NCI-H1048 (cell line): Measurements from ENCODE around the gene SPTBN5.

Source experiments
- DNase-seq: peaks from one replicate; lab custom pipeline; 2025; lab: John Stamatoyannopoulos, UW

The SPTBN5 gene

DNA sequence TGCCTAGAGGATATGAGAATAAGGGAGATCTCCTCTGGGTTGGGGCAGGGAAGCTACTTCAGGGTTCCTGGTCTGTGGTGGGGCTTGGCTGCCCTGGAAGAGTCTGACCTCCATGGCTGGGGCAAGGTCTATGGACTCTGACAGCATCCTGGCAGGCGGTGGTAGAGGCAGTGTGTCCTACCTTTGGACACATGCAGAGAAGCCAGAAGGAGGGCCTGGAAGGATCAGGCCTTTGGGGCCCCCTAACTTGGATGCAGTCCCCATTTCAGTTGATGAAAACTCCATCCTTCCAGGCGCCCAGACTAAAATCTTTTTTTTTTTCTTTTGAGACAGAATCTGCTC, 10.4 kb downstream of the SPTBN5 start:
- DNase-seq = no peak

DNA sequence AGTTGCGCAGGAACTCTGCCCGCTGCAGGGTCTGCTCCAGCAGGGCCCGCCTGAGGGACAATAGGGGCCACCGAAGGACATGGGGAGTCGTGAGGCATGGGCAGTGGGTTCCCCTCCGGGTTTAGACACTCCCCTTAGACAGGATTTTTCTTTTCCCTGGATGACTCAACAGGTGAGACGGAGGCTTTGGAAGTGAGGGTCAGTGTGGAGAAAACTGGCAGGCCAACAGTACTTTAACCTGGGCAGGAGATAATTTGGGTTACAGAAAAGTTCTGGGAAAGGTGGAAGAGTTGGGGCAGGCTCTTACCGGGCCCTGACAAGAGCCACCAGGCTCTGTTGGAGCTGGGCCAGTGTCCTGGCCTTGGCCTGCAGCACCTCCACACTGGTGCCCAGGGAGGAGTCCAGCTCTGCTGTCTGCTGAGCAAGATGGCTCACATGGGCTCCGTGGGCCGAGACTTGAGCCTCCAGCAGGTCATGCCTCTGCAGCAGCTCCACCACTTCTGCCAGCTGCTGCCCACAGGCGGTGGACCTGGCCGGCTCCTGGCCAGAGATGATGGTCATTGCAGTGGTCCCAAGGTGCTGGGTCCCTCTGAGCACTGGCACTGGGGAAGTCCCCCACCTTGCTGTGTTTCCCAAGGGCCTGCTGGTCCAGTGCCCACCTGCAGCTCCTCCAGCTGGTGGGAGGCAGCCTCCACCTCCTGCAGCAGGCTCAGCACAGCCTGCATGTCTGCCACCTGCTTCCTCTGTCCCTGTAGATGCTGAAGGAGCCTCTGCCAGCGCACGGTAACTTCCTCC, 11.0 kb downstream of the SPTBN5 start:
- DNase-seq = no peak

DNA sequence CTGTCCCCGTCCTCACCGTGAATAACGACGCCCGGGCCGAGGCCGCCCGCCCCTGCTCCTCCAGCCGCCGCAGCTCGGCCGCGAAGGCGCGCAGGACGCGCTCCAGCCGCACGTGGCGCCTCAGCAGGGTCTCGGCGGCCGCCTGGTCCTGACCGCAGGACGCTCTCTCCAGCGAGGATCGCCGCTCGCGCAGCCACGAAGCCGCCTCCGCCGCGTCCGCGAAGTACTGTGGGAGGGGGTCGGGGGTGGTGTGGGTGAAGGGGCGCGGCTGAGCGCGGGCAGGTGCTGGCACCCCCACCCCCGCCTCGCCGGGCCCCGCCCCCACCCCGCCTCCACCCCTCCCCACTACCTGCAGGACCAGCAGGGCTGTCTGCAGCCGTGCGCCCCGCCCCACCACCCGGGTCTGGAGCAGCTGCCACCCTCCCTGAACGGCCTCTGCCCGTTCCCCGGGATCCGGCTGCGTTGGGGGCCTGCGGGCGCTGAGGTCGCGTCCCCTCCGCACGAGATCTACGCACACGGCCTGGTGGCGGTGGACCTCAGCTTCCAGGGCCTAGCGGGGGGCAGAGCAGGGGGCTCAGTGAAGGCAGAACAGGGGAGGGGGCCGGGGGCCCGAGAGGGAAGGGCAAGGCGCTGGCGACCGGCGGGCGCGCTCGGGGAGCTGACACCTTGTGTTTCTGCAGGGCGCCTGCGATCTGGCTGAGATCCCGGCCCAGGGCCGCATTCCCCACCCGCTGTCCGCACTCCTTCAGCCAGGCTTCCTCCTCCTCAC, 11.7 kb downstream of the SPTBN5 start:
- no peak for DNase-seq

DNA sequence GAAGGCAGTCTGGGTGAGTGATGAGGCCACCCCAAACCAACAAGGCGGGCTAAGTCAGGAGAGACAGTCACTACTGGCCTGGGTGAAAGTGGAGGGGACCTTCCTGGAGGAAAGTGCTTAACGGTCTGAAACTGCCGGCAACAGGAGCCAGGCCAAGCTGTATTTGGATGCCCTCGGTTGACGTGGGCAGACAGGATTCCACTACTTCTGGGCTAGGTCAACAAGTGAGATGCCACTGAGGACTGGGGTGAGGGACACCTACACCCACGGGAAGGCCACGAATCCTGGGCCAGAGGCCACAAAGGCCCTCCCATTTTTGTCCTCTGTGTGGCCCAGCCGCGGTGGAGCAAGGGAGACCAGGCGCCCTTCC, 12.3 kb downstream of the SPTBN5 start:
- no peak for DNase-seq

DNA sequence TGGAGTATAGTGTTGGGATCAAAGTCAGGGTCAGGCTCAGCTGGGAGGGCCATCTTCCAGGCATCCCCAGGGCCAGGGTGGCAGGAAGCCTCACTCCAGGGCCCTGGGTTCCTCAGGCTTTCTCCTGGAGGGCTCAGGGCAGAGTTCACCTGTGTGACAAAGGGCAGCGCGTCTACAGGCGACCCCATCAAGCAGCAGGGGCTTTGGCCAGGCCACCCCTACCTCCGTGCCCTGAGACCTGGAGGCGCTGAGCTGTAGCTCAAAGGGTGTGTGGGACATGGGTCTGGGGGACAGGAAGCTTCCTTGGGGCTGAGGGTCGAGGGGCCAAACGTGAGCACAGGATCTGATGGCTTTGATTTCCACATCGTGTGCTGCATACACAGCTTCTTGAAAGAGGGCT, 12.8 kb downstream of the SPTBN5 start:
- DNase-seq = no peak

DNA sequence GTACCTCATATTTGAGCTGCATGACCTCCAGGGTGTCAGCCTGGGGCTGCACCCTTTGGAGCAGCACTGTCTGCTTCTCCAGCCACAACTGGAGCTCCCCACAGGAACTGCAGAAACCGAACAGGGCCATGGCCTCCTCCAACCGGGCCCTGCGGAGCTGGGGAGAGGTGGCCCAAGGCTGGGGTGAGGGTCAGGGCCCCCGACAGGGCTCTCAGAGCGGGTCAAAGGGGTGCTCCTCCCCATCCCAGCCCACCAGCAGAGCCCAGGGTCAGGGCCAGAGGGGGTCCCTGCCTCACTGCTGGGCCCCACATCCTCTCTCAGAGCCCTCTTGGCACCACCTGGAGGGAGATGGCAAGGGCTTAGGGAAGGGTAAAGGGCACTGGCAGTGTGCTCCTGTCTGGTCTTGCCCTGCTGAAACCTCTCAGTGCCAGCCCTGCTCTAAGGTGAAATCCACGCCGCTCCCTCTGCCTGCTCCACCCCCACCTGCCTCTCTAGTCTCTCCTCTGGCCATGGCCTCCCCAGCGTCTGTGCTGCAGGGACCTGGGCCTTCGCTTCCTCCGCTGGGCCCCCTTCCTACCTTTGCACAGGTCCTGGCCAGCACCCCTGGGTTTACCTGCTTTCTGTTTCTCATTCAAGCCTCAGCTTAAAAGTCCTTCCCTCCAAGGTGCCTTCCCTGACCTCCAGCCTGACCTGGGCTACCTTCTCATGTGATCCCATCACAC, 13.5 kb downstream of the SPTBN5 start:
- no peak for DNase-seq

DNA sequence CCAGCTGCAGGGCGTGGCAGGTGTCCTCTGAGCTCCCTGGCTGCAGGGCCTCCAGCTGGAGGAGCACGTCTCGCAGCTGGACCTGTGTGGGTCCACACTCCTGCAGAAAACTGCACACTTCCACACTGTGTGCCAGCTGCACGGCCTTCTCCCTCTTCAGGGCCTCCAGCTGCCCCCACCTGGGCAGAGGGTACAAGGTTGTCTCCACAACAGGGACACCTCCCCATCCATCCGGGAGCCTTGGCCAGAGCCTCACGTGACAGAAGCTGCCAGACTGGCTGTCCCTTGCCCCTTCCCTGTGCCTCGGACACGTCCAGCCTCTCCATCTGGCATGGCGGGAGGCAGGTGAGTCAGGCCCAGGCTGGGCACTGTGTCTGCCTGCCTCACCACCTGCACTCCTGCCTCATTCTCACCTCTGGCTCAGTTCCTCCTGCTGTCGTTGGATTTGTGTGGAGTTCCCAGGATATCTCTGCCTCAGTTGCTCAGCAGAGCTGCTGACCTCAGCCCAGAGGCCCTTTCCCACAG, 14.5 kb downstream of the SPTBN5 start:
- DNase-seq = no peak

DNA sequence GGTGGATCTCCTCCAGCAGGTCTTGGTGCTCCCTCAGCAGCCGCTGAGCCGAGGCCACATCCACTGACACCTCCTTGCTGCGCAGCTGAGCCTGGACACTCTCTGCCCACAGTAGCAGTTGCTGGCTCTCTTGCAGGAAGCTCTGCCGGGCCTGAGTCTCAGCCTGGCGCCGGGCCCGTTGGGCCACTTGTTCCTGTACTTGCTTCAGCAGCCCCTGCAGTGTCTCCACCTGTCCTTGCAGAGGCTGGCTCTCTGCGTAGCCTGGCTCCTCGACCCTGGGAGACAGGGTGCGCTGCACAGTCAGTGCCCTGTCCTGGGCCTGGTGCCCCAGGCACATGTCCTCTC, 15.5 kb downstream of the SPTBN5 start:
- no peak for DNase-seq

DNA sequence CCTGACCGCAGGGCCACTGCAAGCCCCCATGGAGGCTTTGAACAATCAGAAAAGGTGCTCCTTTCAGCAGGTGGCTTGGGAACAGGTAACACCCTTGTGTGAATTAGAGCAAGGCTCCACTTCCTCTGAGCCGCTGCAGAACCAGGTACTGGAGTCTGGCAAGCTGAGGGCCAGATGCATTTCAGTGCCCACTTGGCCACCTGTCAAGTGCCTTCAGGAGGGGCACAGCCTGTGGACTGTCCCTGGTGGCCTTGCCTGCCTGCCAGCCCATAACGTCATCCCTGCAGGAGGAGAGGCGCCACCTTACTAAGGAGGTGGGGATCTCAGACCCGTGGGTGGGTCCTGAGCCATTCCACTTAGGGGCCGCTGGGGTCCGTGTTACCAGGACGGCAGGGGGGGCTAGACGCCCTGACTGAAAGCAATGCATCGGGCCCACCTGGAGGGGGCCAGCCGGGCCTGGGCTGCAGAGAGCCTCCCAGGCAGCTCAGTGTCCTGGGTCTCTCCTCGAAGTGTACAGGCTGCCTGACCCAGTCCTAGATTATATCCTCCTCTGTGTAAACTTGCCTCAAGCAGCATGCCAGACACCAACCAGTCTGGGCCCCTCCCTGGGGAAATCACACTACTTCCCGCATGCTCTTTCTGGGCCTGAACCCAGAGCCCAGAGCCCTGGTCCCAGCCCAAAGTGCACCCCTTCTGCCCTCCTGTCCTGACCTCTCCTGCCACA, 16.1 kb downstream of the SPTBN5 start:
- no peak for DNase-seq

DNA sequence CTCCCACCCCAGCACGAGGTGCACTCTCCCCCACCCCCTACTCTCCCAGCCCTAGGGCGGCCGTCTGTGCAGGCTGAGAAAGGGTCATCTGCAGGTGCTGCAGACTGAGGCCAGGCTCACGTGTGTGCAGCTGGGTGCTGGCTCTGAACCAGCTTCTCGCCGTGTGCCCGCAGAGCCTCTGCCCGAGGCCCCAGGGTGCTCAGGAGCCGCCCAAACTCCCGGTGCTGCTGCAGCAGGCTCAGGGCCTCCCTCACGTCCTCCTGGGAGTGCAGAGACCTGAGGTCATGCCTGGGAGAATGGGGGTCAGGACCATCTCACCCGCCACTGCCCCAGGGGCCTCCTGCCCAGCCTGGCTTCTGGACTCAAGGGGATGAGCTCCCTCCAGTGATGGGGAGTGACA, 17.2 kb downstream of the SPTBN5 start:
- DNase-seq = no peak

DNA sequence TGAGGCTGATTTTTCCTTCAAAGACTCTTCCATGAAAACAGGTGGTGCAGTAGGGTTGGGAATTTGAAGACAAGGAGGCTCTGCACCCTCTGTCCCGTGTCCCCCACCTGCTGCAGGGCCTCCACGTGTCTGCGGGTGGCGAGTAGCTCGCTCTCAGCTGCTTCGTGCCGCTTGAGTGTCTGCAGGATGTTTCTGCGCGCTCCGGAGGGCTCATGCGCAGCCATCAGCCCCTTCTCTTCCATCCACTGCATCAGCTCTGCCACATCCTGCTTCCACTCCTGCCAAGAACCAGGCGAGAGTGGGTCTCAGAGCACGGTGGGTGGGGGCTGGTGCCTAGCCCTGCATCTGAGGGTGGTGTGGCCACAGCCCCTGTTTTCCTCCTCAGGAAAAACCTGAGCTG, 17.8 kb downstream of the SPTBN5 start:
- no peak for DNase-seq

DNA sequence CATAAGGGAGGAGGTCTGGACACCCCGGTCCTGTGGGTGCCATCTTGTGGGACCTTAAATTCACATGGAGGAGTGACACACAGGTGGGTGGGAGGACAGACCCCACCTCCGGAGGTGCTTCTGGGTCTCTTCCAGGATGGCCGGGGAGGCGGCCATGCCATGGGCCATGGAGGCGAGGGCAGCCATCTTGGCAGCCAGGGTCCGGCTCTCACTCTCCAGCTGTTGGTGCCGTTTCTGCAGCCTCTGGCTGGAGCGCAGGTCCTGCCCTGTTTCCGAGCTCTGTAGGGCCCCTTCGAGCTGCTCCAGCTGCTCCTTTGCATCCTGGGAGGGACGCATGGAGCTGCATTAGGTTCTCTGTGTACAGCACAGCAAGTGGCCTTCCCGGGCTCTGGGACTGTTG, 19.1 kb downstream of the SPTBN5 start:
- DNase-seq = no peak

DNA sequence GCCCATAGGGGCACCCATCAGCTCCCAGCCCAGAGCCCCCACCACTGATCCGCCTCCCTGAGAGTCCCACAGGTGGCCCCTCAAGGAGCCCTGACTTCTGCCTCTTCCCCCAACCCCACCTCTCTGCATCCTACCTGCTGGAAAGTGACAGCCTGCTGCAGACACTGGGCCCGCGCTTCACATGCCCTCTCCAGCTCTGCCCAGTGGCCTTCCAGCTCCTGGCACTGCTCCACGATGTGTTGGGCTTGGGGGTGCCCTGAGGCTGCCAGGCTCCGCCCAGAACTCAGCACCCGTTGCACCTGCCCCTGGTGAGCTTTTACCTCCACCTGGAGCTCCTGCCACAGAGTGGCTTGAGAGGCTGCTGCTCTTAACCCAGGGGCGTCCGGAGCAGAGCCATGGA, 20.1 kb downstream of the SPTBN5 start:
- DNase-seq = no peak

DNA sequence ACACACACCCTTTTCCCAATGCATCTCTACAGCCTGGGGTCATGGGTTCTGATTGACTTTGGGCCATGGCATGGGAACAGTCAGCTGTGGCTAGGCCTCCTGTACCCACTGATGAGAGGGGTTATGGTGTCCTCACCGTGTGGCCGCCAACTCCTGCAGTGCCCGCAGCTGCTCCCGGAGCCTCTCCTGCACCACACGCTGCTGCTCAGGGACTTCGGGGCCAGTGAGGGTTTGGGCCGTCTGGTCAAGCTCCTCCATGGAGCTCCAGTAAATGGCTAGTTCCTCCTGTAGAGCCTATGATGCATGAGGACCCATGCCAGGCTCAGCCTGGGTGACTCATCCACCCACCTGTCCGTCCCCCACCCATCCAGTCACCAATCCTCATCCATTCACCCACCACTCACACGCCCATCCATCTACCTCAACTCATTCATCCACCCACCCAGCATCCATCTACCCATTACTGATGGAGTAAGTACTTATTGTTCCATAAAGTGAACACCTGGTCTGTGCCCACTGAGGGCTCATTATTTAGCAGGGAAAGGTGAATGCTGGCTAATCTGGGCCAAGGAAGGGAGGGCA, 21.6 kb downstream of the SPTBN5 start:
- DNase-seq = no peak

DNA sequence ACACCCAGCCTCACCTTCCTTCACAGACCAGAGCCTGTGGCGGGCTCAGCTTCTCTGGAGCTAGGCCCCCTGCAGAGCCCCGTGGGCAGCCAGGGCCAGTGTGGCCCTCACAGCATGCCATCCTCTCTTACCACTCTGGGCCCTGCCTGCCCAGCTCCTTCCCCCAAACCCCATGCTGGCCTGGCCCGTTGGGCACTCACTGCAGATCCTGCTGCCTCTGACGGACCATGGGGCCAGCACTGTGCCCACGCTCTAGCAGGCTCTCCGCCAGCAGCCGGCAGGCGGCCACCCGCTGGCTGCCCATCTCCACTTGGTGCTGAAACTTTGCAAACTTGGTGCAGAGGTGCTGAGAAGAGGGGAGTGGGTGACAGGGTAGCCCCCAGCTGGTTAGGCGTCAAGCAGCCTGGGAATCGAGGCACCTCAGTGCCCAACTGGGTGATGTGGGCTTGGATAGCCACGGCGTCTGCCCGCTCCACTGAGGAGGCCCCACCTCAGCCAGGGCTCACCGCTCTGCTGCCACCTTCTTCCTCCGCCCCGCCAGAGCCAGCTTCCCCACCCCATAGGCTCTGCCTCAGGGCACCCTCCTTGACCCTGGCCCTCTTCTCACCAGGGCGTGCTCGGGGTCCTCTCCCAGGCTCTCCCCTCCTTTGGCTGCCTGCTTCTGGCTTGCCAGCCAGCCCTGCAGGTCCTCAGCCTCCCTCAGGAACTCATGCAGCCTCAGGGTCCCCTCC, 22.5 kb downstream of the SPTBN5 start:
- no peak for DNase-seq

DNA sequence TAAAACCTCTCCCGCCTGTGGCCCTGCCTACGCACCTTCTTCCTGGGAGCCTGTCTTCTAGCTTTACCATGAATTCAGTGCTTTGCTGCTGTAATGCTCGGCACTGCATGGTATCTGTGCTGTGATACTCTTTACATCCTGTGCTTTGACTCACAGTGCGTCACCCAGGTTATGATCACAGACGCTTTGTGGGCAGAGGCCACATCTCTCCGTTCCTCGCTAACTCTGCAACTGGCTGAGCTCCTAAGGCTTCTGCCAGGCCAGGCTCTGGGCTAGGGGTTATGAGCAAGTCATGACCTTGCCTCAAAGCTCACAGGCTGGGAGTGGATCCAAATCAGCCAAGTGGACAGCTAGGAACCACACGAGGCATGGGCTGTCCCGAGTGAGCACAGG, 23.2 kb downstream of the SPTBN5 start:
- DNase-seq = no peak

DNA sequence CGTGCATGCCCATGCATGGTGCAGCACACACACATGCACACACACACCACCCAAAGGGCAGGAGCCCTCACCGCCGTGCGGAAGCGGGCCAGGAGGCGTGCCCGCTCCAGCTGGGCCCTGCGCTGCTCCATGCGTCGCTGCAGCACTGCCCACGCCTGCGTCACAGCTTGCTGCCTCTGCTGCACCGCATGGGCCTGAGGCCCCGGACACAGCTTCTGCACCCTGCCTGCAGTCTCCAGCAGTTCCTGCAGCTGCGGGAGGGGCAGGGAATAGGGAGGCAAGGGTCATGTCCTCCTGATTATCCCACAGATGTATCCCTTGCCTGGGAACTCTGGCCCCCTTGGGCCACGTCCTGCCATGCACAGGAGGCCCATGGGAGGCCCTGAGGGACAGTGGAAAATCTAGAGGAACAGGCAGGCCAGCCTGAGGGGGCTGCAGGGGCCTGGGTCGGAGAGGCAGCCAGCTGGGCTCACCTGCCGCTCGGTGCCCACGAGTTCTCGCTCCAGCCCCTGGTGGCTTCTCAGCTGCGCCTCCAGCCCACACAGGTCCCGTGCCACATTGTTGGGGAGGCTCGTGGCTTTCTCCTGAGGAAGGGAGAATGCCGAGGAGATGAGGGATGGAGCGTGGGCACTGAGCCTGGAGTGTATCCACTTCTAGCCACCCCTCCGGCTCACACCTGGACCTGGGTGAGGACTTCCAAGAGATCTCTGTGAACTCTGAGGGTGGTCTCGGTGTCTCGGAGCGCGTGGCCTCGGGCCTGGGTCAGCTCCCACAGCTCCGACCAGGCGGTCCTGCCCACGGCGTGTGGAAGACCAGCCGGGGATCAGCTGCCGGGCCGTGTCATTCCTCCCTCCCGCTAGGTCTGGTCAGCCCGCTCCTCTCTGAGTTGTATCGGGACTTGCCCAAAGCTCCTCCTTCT, 23.8 kb downstream of the SPTBN5 start:
- DNase-seq = no peak

DNA sequence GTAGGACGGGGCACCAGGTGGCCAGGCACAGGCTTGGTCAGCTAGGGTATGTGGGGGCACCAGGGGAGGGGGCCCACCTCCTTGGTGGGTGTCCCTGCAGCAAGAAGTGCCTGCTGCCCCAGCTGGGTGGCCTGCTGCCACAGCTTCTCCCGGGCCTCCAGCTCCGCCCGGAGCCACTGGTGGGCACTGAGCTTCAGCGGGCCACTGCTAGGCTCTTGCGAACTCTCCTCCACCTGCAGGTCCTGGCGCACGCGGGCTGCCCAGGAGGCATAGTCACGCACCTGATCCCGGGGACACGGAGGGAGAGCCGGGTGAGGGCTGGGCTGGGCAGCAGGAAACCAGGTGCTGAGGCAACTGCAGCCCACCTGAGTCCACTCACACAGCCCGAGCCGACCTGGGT, 25.5 kb downstream of the SPTBN5 start:
- no peak for DNase-seq

DNA sequence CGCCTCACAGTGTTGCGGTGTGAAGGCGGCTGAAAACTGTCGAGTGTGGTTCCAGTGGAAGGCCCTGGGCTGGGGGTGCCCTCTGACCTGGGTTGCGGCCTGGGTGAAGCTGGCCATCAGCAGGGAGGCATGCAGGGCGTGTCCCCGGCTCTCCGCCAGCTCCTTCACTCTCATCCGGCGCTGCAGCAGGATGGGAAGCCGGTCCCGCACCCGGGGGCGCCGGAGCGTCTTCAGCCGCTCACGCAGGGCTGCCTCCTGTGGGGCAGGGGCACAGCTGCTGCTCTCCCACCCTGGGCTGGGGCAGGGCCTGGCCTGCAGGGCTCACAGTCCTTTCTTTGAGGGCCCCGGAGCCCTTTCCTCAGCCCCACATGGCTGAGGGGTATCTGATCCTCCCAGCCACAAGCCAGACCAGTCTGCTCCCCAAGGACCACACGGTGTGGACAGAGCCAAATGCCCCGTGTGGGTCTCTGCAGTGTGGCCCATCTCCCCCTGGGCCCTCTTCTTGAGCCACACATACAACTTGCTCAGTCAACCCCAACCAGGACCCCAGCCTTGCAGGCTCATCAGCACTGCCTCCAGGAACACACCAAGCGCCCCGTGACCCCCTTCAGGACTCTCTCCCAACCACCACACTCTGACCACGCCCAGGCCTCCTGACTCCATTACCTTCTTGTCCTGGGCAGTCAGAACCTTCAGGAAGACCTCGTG, 26.8 kb downstream of the SPTBN5 start:
- DNase-seq = no peak
